HG02610 (cell line): Measurements from ENCODE around the gene TNK2.
A peak's percentile ranks its signal among the peaks of the same experiment; 100 is the strongest.

Experiments
- ATAC-seq: cut with Tn5 transposase; IDR thresholded peaks from one replicate; pipeline ENCODE4 v1.9.1; 2021; ENCODE audit warnings: mild to moderate bottlenecking, moderate library complexity; ENCODE audit not compliant: unreplicated experiment

Gene TNK2

DNA sequence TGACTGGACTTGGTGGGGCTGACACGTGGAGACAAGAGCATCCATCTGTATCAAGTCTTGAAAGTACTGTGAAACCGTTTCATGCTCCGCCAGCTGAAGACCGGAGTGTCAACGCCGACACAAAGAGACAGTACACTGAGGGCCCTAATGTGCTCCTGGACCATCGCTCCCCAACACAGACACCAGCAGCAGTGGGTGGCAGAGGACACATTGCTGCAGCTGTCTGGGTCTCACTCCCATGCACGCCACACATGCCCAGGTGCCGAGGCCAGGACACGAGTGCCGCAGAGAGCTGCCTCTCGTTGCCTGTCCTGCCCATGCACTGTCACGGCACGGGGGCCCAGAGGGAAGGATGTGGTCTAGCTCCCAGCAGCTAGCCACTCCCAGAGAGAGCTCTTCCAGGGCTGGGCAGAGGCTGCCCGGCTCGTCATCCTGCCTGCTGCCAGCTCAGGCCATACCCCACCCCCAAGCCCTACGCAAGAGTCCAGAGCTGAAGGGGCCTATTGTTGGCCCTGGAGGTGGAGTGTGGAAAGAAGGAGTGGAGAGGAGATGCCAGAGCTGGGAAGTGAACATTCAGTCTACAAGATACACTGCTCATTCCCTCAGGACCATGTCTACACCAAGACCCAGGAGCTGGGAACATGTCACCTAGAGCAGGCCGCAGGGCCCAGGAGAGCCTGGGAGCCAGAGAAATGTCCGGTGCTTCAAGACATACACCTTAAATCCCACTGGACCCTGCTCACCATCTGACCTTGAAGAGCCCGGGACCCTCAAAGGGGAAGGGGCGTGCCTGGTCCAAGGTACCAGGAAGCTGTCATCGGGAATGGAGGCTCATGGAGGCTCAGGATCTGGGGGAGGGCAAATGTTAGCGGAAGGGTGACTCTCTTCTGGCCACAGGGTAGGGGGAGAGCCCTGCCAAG, 7.7 kb downstream of the TNK2 start:
- ATAC-seq, result peak; percentile 55

DNA sequence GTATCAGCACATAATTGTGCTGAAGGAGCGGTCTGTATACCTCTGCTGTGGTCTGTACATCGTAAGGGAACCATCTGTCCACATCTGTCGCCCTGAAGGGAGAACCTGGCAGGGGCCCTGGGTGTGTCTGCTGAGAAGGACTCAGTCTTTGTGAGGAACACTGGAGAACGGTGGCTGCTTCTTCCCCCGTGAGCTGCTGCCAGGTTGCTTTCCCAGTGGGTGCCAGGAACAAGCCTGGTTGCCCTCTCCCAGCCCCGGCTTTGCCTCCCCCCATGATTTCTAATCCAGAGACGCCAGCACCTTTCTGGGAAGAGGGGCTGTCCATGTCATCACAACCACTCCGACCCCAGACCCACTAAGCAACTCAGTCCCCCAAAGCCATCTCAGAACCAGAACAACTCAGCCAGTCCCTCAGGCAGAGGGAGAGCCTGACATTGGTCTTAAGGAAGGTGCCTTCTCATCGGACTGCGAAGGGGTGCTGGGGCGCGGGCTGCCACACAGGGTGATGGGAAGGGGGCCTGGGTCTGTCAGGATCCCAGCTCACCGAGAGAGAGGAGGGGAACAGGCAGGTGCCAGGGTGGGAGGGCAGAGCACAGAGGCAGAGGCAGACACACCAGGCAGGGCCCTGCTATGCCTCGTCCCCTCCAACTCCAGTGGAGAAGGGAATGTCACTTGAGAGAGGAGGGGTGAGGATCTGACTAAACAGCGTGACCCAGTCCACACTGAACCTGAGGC, 8.5 kb downstream of the TNK2 start:
- ATAC-seq, result no peak

DNA sequence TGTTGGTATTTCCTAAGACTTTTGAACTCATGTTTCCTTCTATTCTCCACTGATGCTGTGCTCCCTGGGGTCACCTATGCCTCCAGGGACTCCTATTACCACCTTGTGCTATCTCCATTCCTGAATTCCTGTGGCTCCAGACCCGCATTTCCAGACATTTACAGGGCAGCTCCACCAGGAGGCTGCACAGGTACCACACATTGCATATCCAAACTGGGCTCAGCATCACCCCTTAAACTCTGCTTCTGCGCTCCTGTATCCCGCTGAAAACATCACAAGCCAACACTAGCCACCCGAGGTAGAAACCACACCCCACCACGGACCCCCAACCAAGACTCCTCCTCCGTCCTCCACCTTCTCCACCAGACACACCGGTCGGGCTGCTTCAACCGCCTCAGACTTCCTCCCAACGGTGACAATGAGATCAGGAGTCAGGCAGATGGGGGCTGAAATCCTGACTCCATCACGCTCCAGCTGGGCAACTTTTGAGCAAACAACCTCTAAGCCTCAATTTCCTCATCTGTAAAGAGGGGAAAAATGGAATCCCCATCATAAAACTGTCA, 10.4 kb downstream of the TNK2 start:
- no peak for ATAC-seq

DNA sequence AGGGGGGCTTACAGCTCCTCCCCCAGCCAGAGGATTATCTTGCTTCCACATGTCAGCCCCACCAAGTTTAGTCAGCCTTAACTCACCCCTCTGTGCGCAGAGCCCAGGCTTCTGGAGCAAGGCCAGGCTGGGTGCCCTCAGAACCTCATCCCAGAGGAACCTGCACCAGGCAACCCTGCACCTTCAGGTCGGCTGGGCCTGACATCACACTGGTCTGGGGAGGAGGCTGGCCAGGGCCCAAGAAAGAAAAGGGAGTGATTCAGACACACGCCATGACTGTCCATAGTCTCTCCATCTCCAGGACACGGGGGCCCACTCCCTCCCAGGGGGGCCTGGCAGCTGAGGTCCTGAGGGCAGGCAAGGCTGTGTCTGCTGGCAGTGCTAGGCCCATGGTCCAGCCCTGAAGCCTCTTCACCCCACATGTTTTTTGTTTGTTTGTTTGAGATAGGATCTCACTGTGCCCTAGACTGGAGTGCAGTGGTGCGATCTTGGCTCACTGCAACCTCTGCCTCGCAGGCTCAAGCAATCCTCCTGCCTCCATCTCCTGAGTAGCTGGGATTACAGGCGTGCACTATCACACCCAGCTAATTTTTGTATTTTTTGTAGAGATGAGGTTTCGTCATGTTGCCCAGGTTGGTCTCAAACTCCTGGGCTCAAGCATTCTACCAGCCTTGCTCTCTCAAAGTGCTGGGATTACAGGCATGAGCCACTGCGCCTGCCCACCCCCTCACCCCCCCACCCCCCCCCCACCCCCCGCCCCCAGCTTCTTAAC, 11.1 kb downstream of the TNK2 start:
- ATAC-seq, result no peak

DNA sequence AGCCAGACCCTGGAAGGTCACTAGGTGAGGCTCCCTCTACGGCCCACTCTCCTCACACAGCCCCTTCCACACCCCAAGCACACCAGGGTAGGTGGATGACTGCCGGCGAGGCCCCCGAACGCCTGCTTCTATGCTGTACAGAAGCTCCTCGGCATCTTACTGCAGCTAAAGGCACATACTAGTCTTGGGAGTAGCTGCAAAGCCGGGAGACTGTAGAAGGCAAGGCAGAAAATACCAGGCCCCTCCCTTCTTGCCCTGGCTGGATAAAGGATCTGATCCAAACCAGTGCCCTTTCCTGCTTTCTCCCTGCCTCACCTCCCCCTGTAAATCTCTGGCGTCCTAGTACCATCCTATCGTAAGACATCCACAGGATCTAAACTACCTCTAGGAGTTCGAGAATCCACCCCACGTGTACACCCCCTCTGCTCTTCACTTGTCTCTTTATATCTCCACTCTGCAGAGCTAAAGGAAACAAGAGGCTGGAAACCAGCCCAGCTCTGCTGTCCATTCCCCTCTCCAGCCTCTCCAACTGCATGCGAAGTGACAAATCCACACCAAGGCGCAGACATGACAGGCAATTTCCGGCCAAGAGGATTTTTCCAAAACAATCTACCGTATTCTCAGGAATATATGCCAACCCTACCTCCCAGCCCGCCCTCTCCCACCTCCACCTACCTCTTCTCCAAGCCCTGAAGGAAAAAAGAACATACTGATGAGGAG, 11.8 kb downstream of the TNK2 start:
- peak; percentile 1 for ATAC-seq

- peak; percentile 49 for ATAC-seq
These were observed 12.4 kb downstream of the TNK2 start for GRCh38 chr3:195895861-195896360.

- ATAC-seq, result peak; percentile 64
These were observed 13.1 kb downstream of the TNK2 start for GRCh38 chr3:195895078-195895860.

DNA sequence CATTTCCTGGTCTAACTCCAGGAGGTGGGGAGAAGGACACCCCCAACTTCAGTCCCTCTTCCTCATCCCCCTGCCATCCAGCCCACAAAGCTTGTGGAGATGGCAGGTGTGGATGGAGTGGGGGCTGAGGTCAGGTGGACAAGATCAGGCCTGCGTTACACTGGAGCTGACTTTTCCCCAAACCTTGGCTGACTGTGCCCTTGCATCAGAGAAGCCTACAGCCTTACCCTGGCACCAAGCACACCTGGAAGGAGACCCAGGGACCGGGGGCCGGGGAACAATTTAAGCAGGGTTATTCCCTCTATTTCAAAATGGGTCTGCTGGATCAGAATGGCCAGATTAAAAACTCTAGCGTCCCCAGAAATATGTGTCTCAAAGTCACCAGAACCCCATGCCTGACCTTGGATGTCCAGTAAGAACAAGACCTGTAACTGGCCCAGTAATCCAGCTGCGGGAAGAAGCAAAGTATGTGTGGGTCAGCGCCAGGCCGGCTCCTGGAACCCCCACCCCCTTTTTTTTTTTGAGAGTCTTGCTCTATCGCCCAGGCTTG, 14.4 kb downstream of the TNK2 start:
- no peak for ATAC-seq

- no peak for ATAC-seq
These were observed 14.8 kb downstream of the TNK2 start for GRCh38 chr3:195893516-195893915.

DNA sequence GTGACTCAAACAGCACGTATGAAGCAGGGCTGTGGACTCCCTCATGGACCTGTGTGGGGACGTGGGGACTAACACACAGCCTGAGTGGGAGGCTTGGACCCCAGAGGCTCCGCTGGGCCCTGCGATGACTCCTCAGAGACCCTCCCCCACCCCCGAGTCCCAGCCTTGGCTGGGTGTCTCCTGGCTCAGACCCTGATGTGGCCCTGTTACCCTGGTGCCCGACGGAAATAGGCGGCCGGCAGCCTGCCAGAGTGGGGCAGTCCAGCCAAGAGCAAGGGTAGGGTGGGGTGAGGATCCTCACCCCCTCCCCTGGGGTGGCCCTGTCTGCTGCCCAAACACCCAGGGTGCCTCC, 15.3 kb downstream of the TNK2 start:
- no peak for ATAC-seq

- ATAC-seq, result no peak
These were observed 16.0 kb downstream of the TNK2 start for GRCh38 chr3:195892105-195893043.

GRCh38 chr3:195891431-195892104, 16.8 kb downstream of the TNK2 start:
- no peak for ATAC-seq

DNA sequence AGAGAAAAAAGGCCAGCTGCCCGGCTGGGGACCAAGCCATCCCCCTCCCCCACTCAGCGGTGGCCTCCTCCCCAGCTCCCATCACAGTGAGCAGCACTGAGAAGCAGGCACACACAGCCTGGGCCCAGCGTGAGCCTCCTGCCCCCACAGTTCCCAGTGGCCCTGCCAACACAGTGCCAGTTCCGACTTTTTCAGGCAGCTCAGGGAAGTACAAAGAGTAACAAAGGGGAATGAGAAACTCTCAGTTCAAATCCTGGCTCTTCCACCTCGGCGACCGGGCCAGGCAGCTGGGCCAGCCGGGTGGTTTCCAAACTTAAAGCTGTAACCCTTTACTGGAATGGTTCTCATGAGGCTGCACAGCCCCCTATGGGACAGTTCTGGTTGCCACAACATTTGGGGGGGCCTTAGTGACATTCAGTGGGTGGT, 18.5 kb downstream of the TNK2 start:
- no peak for ATAC-seq

DNA sequence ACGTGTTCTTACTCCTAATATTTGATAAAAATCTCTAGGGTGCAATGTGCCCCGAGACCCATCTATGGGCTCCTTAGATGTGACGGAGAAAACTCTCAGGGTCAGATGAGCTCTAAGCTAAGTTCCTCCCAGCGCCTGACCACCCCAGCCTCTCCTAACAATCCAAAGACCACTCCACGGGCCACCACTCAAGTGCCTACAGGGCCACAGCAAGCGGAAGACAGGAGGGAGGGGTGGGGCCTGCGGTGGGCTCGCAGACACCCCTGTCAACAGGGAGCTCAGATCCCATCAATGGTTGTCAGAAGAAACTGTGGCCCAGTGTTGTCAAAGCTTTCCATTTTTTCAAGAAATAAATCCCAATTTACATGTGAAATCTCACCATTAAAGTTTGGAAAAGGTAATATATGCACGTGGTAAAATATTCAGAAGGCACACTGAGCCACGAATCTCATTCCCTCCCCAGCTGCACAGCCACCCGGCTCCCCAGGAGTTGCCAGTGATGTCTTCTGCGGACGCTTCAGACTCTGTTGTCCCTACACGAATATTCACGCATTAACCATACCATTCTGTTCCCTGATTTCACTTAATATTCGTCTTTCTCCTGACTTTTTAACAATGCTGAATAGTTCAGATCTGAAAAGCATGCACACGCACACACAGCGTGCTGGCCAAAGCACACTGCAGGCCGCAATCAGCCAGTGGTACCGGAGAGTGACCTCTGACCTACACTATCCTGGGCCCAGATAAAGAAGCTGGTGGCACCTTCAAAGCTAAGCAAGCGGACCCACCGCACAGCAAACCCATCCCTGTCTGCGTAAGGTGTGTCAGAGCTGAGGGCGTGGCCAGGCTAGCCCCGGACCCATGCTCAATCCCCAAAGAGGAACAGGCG, 19.1 kb downstream of the TNK2 start:
- no peak for ATAC-seq

DNA sequence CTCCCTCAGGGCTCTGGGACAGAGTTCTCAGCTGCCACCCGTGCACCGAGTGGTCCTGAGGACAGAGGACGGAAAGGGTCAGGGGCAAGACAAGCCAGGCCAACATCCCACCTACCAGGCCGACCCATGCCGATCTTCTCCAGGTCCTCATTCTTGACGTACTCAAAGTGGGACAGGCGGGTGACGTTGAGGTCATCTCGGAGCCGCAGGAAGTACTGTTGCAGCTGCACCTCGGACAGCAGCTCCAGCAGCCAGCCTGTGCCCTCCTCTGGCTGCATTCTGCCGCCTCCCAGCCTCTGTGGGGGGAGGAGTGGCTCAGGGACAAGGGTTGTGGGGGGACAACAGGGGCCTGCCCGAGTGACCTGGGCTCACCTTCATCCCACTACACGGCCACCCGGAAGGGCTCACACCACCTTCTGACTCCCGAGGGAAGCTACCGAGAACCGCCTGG, 20.0 kb downstream of the TNK2 start:
- no peak for ATAC-seq

DNA sequence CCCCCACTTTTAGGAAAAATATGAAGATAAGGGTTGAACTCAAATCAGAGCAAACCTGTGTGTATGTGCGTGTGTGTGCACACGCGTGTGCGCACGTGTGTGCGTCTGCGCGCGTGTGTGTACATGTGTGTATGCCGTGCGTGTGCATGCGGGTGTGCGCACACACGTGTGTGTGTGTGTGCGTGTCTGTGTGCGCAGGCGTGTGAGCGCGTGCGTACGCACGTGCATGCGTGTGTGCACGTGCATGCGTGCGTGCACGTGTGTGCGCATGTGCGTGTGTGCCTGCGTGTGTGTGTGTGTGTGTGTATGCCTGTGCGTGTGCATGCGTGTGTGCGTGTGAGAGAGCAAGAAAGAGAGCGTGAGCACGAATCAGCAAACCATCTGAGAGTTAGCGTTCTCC, 20.7 kb downstream of the TNK2 start:
- no peak for ATAC-seq
